ENCODE data around the gene FSD2.

DNA sequence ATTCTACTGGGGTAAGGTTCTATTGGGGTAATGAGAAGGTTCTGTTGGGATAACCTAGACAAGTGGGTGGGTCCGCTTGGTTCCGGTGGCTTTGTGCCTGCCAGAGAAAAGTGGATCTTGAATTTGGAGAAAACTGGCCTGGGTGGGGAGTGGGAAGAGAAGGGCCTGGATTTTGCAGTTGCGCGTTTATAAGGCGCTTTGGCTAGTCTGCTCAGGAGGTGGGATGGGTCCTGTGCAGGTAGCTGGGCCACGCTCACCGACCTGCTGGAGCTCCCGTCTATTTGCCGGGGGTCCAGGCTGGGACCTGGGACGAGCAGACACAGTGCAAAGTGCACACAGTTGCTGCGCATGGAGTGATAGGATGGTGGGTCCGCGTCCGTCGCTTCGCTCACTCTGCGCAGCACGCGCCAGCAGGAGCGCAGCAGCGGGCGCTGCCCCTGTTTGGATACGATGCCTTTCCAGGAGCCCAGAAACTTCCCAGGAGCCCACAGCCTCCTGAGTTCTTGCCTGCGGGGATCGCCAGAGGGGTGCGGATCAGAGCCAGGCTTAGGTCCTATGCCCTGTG is 94.9 kb downstream of the FSD2 start:
- TF ChIP-seq, protein P1, sequence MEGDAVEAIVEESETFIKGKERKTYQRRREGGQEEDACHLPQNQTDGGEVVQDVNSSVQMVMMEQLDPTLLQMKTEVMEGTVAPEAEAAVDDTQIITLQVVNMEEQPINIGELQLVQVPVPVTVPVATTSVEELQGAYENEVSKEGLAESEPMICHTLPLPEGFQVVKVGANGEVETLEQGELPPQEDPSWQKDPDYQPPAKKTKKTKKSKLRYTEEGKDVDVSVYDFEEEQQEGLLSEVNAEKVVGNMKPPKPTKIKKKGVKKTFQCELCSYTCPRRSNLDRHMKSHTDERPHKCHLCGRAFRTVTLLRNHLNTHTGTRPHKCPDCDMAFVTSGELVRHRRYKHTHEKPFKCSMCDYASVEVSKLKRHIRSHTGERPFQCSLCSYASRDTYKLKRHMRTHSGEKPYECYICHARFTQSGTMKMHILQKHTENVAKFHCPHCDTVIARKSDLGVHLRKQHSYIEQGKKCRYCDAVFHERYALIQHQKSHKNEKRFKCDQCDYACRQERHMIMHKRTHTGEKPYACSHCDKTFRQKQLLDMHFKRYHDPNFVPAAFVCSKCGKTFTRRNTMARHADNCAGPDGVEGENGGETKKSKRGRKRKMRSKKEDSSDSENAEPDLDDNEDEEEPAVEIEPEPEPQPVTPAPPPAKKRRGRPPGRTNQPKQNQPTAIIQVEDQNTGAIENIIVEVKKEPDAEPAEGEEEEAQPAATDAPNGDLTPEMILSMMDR (IDR thresholded peaks at IDR 0.05): no peak
- TF ChIP-seq EZH2 (IDR thresholded peaks at IDR 0.05): no peak
- no peak for TF ChIP-seq EZH2phosphoT487 (IDR thresholded peaks at IDR 0.05)
